H9 (cell line): Measurements from ENCODE around the gene DEDD2. TPM values are rescaled to one million over a fixed set of nuclear protein-coding genes. Genes with fewer than 3 reads are reported as not detected.

Experiments
- DNase-seq: peaks from one replicate; pipeline ENCODE4 v3.0.0-alpha.2; 2017
- H2AFZ ChIP-seq: one replicate; pipeline ENCODE4 v1.6.1; 2013; ENCODE audit warnings: mild to moderate bottlenecking, low read length, control low read depth, moderate library complexity
- H2AK5ac ChIP-seq: 2 replicates; pipeline ENCODE4 v1.6.1; 2013; ENCODE audit warnings: low read length, control low read depth, mixed read lengths; ENCODE audit not compliant: insufficient read length
- H2BK120ac ChIP-seq: one replicate; pipeline ENCODE4 v1.6.1; 2013; ENCODE audit warnings: low read depth, mild to moderate bottlenecking, low read length, control low read depth, inconsistent platforms; ENCODE audit not compliant: poor library complexity, severe bottlenecking
- H2BK12ac ChIP-seq: 2 replicates; pipeline ENCODE4 v1.6.1; 2013; ENCODE audit warnings: low read length, control low read depth, mixed read lengths, low read depth; ENCODE audit not compliant: insufficient read length
- H2BK15ac ChIP-seq: 2 replicates; pipeline ENCODE4 v1.6.1; 2013; ENCODE audit warnings: low read depth, low read length, control low read depth
- H2BK20ac ChIP-seq: one replicate; pipeline ENCODE4 v1.6.1; 2013; ENCODE audit warnings: low read depth, mild to moderate bottlenecking, low read length, control low read depth, inconsistent platforms; ENCODE audit not compliant: poor library complexity, severe bottlenecking
- H2BK5ac ChIP-seq: 2 replicates; pipeline ENCODE4 v1.6.1; 2013; ENCODE audit warnings: low read length, control low read depth, mixed read lengths; ENCODE audit not compliant: insufficient read length
- H3K14ac ChIP-seq: 2 replicates; pipeline ENCODE4 v1.6.1; 2013; ENCODE audit warnings: low read length, control low read depth; ENCODE audit not compliant: insufficient read depth
- H3K18ac ChIP-seq: 2 replicates; pipeline ENCODE4 v1.6.1; 2013; ENCODE audit warnings: low read depth, mild to moderate bottlenecking, mixed read lengths, low read length, control low read depth; ENCODE audit not compliant: insufficient read length
- H3K23ac ChIP-seq: 2 replicates; pipeline ENCODE4 v1.6.1; 2013; ENCODE audit warnings: low read length, control low read depth, mixed read lengths, low read depth; ENCODE audit not compliant: insufficient read length
- H3K23me2 ChIP-seq: 2 replicates; pipeline ENCODE4 v1.6.1; 2013; ENCODE audit warnings: low read depth, mild to moderate bottlenecking, mixed read lengths, low read length, control low read depth; ENCODE audit not compliant: insufficient read length, poor library complexity, severe bottlenecking
- H3K27ac ChIP-seq: 2 replicates; pipeline ENCODE4 v1.5.1; 2013; ENCODE audit warnings: low read length, control low read depth, mixed read lengths, low read depth; ENCODE audit not compliant: insufficient read length
- H3K27me3 ChIP-seq: 2 replicates; pipeline ENCODE4 v1.6.1; 2013; ENCODE audit warnings: low read length, control low read depth, inconsistent platforms; ENCODE audit not compliant: insufficient read depth
- H3K4ac ChIP-seq: 2 replicates; pipeline ENCODE4 v1.6.1; 2013; ENCODE audit warnings: low read depth, mild to moderate bottlenecking, control low read depth, inconsistent platforms, low read length, moderate library complexity
- H3K4me1 ChIP-seq: 2 replicates; pipeline ENCODE4 v1.6.1; 2013; ENCODE audit warnings: low read length, control low read depth, inconsistent platforms; ENCODE audit not compliant: insufficient read depth
- H3K4me2 ChIP-seq: 2 replicates; pipeline ENCODE4 v1.6.1; 2013; ENCODE audit warnings: low read length, control low read depth, mixed read lengths; ENCODE audit not compliant: insufficient read length, insufficient read depth
- H3K56ac ChIP-seq: 2 replicates; pipeline ENCODE4 v1.6.1; 2013; ENCODE audit warnings: low read depth, mild to moderate bottlenecking, mixed read lengths, low read length, control low read depth; ENCODE audit not compliant: insufficient read length
- H3K79me1 ChIP-seq: 2 replicates; pipeline ENCODE4 v1.6.1; 2013; ENCODE audit warnings: low read depth, mild to moderate bottlenecking, moderate library complexity, low read length, control low read depth, inconsistent platforms; ENCODE audit not compliant: insufficient read depth, poor library complexity, severe bottlenecking
- H3K79me2 ChIP-seq: 2 replicates; pipeline ENCODE4 v1.6.1; 2013; ENCODE audit warnings: low read length, control low read depth, inconsistent platforms; ENCODE audit not compliant: insufficient read depth
- H3K9ac ChIP-seq: 2 replicates; pipeline ENCODE4 v1.6.1; 2013; ENCODE audit warnings: low read length, control low read depth, mixed read lengths; ENCODE audit not compliant: insufficient read length; ENCODE audit errors: extremely low read depth
- H3K9me3 ChIP-seq: one replicate; pipeline ENCODE4 v1.6.1; 2013; ENCODE audit warnings: low read depth, low read length, inconsistent platforms; ENCODE audit not compliant: control insufficient read depth
- H3T11ph ChIP-seq: one replicate; pipeline ENCODE4 v1.6.1; 2013; ENCODE audit warnings: mild to moderate bottlenecking, low read length, control low read depth, inconsistent platforms
- H4K20me1 ChIP-seq: one replicate; pipeline ENCODE4 v1.6.1; 2013; ENCODE audit not compliant: control insufficient read depth, insufficient read length, insufficient read depth
- H4K5ac ChIP-seq: 2 replicates; pipeline ENCODE4 v1.6.1; 2013; ENCODE audit warnings: low read depth, mild to moderate bottlenecking, mixed read lengths, low read length, control low read depth; ENCODE audit not compliant: insufficient read length
- H4K8ac ChIP-seq: replicated peaks from 2 replicates; pipeline ENCODE4 v1.6.1; 2013; ENCODE audit warnings: low read length, control low read depth, mixed read lengths, low read depth; ENCODE audit not compliant: insufficient read length
- H4K91ac ChIP-seq: 2 replicates; pipeline ENCODE4 v1.6.1; 2013; ENCODE audit warnings: low read depth, mild to moderate bottlenecking, moderate library complexity, mixed read lengths, low read length, control low read depth; ENCODE audit not compliant: insufficient read length
- H3K27ac Mint-ChIP-seq, 3 experiments: 2 replicates in 2 of 3; 3 replicates in 1 of 3; pipeline ENCODE4 v1.8.0; 2020 to 2021; ENCODE audit warnings: mixed read lengths in 3 of 3, mild to moderate bottlenecking in 1 of 3, moderate library complexity in 1 of 3
- H3K27me3 Mint-ChIP-seq: 2 replicates; pipeline ENCODE4 v1.8.0; 2021; ENCODE audit warnings: low read depth, mild to moderate bottlenecking, moderate library complexity, mixed read lengths
- H3K36me3 Mint-ChIP-seq, 3 experiments: 2 replicates in 2 of 3; 3 replicates in 1 of 3; pipeline ENCODE4 v1.8.0; 2020 to 2021; ENCODE audit warnings: low read depth in 3 of 3, mixed read lengths in 3 of 3; ENCODE audit not compliant: insufficient read depth in 1 of 3
- H3K4me1 Mint-ChIP-seq, 2 experiments: 2 replicates each; pipeline ENCODE4 v1.8.0; 2020; ENCODE audit warnings: mixed read lengths in 2 of 2
- H3K4me3 Mint-ChIP-seq, 2 experiments: 2 replicates in 1 of 2; 3 replicates in 1 of 2; pipeline ENCODE4 v1.8.0; 2020 to 2021; ENCODE audit warnings: mild to moderate bottlenecking in 2 of 2, mixed read lengths in 2 of 2, moderate library complexity in 1 of 2
- H3K9me3 Mint-ChIP-seq, 2 experiments: 2 replicates in 1 of 2; 3 replicates in 1 of 2; pipeline ENCODE4 v1.8.0; 2020; ENCODE audit warnings: mild to moderate bottlenecking in 2 of 2, mixed read lengths in 2 of 2, moderate library complexity in 1 of 2
- WGBS: extraction: QIAGEN DNeasy Blood & Tissue Kit; methylation state at CpG from one replicate; pipeline ENCODE4 v1.1.7; 2013; ENCODE audit warnings: missing lambda C conversion rate, low lambda C conversion rate, mixed read lengths; ENCODE audit not compliant: insufficient read length; ENCODE audit errors: extremely low coverage; 5-methylcytosine and 5-hydroxymethylcytosine counted together
- total RNA-seq: library from RNA; stranded (reverse); gene quantifications from 2 replicates; pipeline ENCODE4 v1.2.1, GENCODE V29; 2021
- TF ChIP-seq, protein P1 (sequence below): fragments of 200-600 bp; sonication (generic); conservative IDR thresholded peaks from 3 replicates; pipeline ENCODE4 v1.8.0; 2021; ENCODE audit warnings: antibody characterized with exemption, mild to moderate bottlenecking

DEDD2 gene
- total RNA-seq, 1 experiment from 2014 or later = 32.3 TPM

DNA sequence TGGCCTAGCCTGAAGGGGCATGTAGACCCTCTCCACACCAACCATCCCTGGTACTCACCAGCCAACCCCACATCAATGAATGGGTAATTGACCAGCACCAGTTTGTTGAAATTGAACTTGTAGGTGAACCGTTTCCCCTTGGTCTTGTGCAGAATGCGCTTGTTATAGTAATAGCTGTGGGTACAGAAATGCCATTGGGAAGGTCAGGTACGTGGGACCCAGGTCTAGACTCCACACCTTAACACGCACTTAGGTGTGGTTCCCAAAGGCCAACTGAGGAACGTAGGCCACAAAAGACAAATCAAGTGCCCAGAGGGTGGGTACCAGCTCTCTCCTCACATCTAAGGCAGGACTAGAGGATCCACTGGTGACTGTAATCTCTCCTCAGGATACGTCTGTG, 32.3 kb upstream of the DEDD2 start:
- no peak for DNase-seq
- Histone ChIP-seq H4K5ac (no peak overlapping the region), H2BK15ac (no peak overlapping the region), H2BK12ac (no peak overlapping the region), H3K56ac (no peak overlapping the region), H2AK5ac (no peak overlapping the region), H2BK120ac (no peak overlapping the region), H4K8ac (no peak overlapping the region), H3K4ac (no peak overlapping the region), H3K27ac (no peak overlapping the region), H3K18ac (no peak overlapping the region), H3K23ac (no peak overlapping the region), H3K79me1 (no peaks in the 10 kb centered on the region), H3K27me3 (no peaks in the 10 kb centered on the region), H3T11ph (no peak overlapping the region), H2AFZ (no peak overlapping the region), H3K9me3 (no peaks in the 10 kb centered on the region), H2BK5ac (no peak overlapping the region), H4K20me1 (no peaks in the 10 kb centered on the region), H3K4me2 (no peak overlapping the region), H3K14ac (no peak overlapping the region), H3K4me1 (peaks cover 6% of the 10 kb centered on the region; the same call in 1 of the 2 replicates), H3K23me2 (peaks cover 6% of the 10 kb centered on the region), H3K79me2 (peaks cover 5% of the 10 kb centered on the region; the same call in 1 of the 2 replicates), H3K9ac (no peak overlapping the region), H4K91ac (no peak overlapping the region), H2BK20ac (no peak overlapping the region)
- H3K4me3 Mint-ChIP-seq = peak overlapping the region in 1 of 2 experiments; percentile 39; a peak in 2 of 5 replicates
- TF ChIP-seq, protein P1, sequence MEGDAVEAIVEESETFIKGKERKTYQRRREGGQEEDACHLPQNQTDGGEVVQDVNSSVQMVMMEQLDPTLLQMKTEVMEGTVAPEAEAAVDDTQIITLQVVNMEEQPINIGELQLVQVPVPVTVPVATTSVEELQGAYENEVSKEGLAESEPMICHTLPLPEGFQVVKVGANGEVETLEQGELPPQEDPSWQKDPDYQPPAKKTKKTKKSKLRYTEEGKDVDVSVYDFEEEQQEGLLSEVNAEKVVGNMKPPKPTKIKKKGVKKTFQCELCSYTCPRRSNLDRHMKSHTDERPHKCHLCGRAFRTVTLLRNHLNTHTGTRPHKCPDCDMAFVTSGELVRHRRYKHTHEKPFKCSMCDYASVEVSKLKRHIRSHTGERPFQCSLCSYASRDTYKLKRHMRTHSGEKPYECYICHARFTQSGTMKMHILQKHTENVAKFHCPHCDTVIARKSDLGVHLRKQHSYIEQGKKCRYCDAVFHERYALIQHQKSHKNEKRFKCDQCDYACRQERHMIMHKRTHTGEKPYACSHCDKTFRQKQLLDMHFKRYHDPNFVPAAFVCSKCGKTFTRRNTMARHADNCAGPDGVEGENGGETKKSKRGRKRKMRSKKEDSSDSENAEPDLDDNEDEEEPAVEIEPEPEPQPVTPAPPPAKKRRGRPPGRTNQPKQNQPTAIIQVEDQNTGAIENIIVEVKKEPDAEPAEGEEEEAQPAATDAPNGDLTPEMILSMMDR = no peak
- no peak overlapping the region for H3K27ac Mint-ChIP-seq
- WGBS = no CpG with 5 or more reads among the region's 6 CpGs
- peaks cover 33 to 47% of the 10 kb centered on the region in 2 experiments for H3K4me1 Mint-ChIP-seq
- no peaks in the 10 kb centered on the region; the same call in 1 of the 2 replicates for H3K27me3 Mint-ChIP-seq
- H3K36me3 Mint-ChIP-seq = peaks cover 5 to 28% (median 18%) of the 10 kb centered on the region in 3 experiments; a peak in 6 of 7 replicates
- H3K9me3 Mint-ChIP-seq = no peaks in the 10 kb centered on the region
